ENCODE data around the gene SPATA7.

SPATA7 gene, protein sequence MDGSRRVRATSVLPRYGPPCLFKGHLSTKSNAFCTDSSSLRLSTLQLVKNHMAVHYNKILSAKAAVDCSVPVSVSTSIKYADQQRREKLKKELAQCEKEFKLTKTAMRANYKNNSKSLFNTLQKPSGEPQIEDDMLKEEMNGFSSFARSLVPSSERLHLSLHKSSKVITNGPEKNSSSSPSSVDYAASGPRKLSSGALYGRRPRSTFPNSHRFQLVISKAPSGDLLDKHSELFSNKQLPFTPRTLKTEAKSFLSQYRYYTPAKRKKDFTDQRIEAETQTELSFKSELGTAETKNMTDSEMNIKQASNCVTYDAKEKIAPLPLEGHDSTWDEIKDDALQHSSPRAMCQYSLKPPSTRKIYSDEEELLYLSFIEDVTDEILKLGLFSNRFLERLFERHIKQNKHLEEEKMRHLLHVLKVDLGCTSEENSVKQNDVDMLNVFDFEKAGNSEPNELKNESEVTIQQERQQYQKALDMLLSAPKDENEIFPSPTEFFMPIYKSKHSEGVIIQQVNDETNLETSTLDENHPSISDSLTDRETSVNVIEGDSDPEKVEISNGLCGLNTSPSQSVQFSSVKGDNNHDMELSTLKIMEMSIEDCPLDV

DNA sequence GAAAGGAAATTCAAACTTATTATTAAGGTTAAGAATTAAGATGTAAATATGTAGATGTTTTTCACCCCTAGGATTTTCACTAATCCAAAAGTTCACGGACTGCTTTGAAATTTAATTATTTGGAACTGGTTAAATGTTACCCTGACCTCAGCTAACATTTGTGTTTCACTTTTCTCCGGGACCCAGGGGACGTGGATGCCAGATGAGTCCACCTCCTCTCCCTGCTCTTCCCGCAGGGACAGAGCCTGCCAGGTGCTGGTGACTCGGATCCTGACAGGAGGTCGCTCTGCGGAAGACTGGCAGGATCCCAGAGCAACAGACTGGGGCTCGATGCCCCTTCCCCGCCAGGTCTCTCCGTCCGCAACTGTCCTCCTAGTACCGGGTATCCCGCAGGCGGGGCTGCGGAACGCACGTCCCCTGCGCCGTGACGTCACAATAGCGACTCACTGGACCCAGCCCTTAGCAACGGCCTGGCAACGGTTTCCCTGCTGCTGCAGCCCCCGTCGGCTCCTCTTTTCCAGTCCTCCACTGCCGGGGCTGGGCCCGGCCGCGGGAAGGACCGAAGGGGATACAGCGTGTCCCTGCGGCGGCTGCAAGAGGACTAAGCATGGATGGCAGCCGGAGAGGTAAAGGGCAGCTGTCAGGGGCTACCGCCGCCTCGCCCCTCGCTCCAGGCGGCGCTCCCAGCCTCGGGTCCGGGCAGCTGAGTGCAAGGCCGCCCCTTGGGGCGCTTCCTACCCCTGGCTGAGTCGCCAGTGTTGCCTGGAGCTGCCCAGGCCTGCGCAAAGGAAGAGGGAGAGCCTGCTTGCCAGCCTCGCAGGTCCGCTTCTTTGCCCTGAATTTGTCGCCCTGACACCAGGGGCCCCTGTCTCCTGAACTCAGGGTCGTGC lies at the start of gene SPATA7:
Gene SPATA7, plus strand, starts transcription at position 446 of the 890 bp plus-strand sequence. Its CDS starts 162 bp downstream, at position 608.
- H3K9me3 ChIP-seq (ENCODE audit: low read length), result no peaks in the 10 kb centered on the region
- peak within 1 kb of the TSS; percentile 97 for H2AFZ ChIP-seq (ENCODE audit: low read depth, low read length)
- H3K36me3 ChIP-seq (ENCODE audit: insufficient read depth, low read length), result no peaks in the 10 kb centered on the region
- no peaks in the 10 kb centered on the region for H3K27me3 ChIP-seq (ENCODE audit: insufficient read depth, low read length)
- H3K4me3 ChIP-seq (ENCODE audit: low read length), result peak within 1 kb of the TSS; percentile 94
- H3K4me1 ChIP-seq (ENCODE audit: insufficient read depth, low read length), result peaks cover 15% of the 10 kb centered on the region

DNA sequence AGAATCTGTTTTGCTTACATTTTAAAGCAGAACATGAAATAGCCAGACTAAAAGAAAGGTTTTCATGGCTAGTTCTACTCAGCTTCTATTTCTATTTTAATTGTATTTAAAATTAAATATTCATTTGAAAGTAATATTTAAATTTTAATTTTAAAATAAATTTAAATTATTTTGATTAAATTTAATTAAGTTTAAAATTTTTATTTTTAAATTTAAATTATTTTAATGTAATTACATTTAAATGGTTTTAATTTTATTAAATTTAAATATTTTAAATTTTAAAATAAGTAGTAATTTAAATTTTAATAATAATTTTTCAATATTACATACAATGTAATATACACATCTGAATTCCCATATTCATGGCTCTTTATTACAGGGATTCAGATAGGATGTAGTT lies 45.1 kb upstream of the SPATA7 start:
- Histone ChIP-seq H3K36me3 (ENCODE audit: insufficient read depth, low read length) (no peaks in the 10 kb centered on the region), H3K4me1 (ENCODE audit: insufficient read depth, low read length) (no peaks in the 10 kb centered on the region), H3K4me3 (ENCODE audit: low read length) (no peak overlapping the region), H3K27me3 (ENCODE audit: insufficient read depth, low read length) (no peaks in the 10 kb centered on the region), H3K9me3 (ENCODE audit: low read length) (no peaks in the 10 kb centered on the region), H2AFZ (ENCODE audit: low read depth, low read length) (no peak overlapping the region)

DNA sequence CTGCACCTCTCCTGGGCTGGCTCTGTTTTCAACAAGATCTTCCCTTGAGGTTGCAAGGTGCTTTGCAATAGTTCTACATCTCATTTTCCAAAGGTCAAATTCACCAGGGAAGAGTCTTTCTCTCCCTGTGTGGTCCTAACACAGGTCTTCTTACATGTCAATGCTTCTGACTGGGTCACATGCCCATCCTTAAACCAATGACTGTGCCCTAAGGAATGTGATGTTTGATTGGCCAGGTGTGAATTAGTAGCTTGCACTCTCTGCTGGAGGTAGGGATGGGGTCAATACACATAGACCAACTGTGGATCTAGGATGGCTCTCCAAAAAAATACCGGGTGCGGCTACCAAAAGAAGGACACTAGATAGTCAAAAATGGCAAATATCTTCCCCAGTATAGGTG lies 42.5 kb upstream of the SPATA7 start:
- Histone ChIP-seq H3K36me3 (ENCODE audit: insufficient read depth, low read length) (no peaks in the 10 kb centered on the region), H3K4me3 (ENCODE audit: low read length) (no peak overlapping the region), H3K9me3 (ENCODE audit: low read length) (no peaks in the 10 kb centered on the region), H3K4me1 (ENCODE audit: insufficient read depth, low read length) (no peaks in the 10 kb centered on the region), H2AFZ (ENCODE audit: low read depth, low read length) (no peak overlapping the region), H3K27me3 (ENCODE audit: insufficient read depth, low read length) (no peaks in the 10 kb centered on the region)

DNA sequence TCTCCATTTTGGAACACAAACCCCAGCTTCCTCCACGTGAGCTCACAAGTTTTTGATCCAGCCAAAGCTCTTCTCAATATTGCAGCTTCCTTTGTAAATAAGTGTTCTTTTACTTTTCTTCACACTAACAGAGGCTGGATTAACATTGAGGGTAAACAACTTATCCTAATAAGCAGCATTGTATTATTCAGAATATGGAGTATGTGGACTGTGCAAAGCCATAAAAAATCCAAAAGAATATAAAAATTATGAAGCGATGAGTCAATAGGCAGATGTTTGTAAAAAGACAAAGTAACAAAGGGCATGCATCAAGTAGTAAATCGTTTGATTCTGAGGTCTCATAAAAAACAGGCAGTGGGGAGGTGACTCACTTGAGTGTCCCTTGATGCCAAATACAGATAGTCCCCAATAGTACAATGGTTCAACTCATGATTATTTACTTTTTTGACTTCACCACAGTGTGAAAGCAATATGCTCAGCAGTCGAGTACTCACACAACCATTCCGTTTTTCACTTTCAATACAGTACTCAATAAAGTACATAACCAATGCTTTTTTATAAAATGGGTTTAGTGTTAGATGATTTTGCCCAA lies 39.3 kb upstream of the SPATA7 start:
- Histone ChIP-seq H3K27me3 (ENCODE audit: insufficient read depth, low read length) (no peaks in the 10 kb centered on the region), H3K36me3 (ENCODE audit: insufficient read depth, low read length) (no peaks in the 10 kb centered on the region), H2AFZ (ENCODE audit: low read depth, low read length) (no peak overlapping the region), H3K4me1 (ENCODE audit: insufficient read depth, low read length) (peaks cover 1% of the 10 kb centered on the region), H3K4me3 (ENCODE audit: low read length) (no peak overlapping the region), H3K9me3 (ENCODE audit: low read length) (no peaks in the 10 kb centered on the region)

DNA sequence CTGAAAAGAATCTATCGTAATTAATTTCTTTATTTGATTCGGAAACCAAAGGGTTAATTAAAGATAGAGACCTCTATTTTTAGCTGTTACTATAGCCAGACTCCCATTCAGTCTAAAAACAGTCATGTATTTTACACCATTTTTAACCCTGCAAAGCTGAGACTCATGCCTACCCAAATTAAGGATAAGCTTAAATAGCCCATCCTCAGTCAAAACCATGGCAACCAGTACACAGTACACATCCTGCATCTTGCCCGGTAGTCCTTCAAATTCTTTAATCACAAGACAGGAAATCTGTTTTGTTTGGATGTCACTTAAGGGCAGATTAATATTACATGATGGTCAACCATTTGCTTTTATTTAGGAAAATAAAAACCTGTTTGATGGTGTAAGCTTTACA lies 36.9 kb upstream of the SPATA7 start:
- Histone ChIP-seq H3K9me3 (ENCODE audit: low read length) (no peaks in the 10 kb centered on the region), H2AFZ (ENCODE audit: low read depth, low read length) (no peak overlapping the region), H3K4me1 (ENCODE audit: insufficient read depth, low read length) (peaks cover 11% of the 10 kb centered on the region), H3K4me3 (ENCODE audit: low read length) (no peak overlapping the region), H3K27me3 (ENCODE audit: insufficient read depth, low read length) (no peaks in the 10 kb centered on the region), H3K36me3 (ENCODE audit: insufficient read depth, low read length) (no peaks in the 10 kb centered on the region)

DNA sequence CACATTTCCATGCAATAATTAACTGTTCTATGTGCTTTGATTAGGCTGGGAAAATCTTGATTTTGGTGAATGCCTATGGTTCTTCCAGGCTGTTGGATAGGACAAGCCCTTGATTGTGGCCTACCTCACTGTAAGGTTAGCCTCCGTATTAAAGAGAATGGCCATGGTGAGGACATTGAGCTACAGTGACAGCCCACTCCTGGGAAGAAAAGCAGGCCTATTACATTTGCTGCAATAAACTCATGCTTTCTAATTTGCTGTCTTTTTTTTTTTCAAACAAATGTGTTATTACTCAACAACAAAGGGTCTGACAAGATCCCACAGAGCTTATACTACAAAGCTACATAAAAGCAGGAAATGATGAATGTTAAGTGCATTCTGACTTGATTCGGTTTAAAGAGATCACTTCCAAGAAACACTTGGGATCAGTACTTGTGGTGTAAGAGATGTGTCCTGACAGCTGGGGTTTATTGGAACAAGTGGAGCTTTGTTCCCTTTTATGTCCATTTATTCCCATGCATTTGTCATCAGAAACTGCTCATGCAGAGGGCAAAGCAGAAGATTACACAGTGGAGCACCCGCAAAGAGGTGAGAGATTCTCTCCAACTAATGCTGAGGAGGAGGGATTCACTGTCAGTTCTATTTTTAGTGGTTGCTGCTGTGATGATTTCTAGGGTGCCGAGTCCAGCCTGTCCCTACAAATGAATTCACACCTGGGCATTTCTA lies 33.3 kb upstream of the SPATA7 start:
- no peak overlapping the region for H2AFZ ChIP-seq (ENCODE audit: low read depth, low read length)
- peaks cover 11% of the 10 kb centered on the region for H3K4me1 ChIP-seq (ENCODE audit: insufficient read depth, low read length)
- no peaks in the 10 kb centered on the region for H3K27me3 ChIP-seq (ENCODE audit: insufficient read depth, low read length)
- H3K36me3 ChIP-seq (ENCODE audit: insufficient read depth, low read length), result no peaks in the 10 kb centered on the region
- no peak overlapping the region for H3K4me3 ChIP-seq (ENCODE audit: low read length)
- no peaks in the 10 kb centered on the region for H3K9me3 ChIP-seq (ENCODE audit: low read length)

DNA sequence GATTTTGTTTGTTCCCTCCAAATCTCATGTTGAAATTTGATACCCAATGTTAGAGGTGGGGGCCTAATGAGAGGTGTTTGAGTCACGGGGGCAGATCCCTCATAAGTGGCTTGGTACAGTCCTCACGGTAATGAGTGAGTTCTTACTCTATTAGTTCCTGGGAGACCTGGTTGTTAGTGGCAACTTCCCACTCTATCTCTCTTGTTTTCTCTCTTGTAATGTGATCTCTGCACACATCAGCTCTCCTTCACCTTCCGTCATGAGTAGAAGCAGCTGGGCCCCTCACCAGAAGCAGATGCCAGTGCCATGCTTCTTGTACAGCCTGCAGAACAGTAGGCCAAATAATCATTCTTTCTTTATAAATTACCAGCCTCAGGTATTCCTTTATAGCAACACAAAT lies 32.8 kb upstream of the SPATA7 start:
- H3K36me3 ChIP-seq (ENCODE audit: insufficient read depth, low read length), result no peaks in the 10 kb centered on the region
- no peak overlapping the region for H2AFZ ChIP-seq (ENCODE audit: low read depth, low read length)
- H3K4me1 ChIP-seq (ENCODE audit: insufficient read depth, low read length), result peaks cover 11% of the 10 kb centered on the region
- no peak overlapping the region for H3K4me3 ChIP-seq (ENCODE audit: low read length)
- H3K9me3 ChIP-seq (ENCODE audit: low read length), result no peaks in the 10 kb centered on the region
- no peaks in the 10 kb centered on the region for H3K27me3 ChIP-seq (ENCODE audit: insufficient read depth, low read length)

DNA sequence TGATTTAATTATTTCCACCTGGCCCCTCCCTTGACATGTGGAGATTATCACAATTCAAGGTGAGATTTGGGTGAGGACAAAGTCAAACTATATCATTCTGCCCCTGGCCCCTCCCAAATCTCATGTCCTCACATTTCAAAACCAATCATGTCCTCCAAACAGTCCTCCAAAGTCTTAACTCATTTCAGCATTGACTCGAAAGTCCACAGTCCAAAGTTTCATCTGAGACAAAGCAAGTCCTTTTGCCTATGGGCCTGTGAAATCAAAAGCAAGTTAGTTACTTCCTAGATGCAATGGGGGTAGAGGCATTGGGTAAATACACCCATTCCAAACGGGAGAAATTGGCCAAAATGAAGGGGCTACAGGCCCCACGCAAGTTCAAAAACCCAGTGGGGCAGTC lies 31.1 kb upstream of the SPATA7 start:
- no peak overlapping the region for H2AFZ ChIP-seq (ENCODE audit: low read depth, low read length)
- H3K9me3 ChIP-seq (ENCODE audit: low read length), result no peaks in the 10 kb centered on the region
- peaks cover 11% of the 10 kb centered on the region for H3K4me1 ChIP-seq (ENCODE audit: insufficient read depth, low read length)
- no peak overlapping the region for H3K4me3 ChIP-seq (ENCODE audit: low read length)
- H3K36me3 ChIP-seq (ENCODE audit: insufficient read depth, low read length), result no peaks in the 10 kb centered on the region
- H3K27me3 ChIP-seq (ENCODE audit: insufficient read depth, low read length), result no peaks in the 10 kb centered on the region

DNA sequence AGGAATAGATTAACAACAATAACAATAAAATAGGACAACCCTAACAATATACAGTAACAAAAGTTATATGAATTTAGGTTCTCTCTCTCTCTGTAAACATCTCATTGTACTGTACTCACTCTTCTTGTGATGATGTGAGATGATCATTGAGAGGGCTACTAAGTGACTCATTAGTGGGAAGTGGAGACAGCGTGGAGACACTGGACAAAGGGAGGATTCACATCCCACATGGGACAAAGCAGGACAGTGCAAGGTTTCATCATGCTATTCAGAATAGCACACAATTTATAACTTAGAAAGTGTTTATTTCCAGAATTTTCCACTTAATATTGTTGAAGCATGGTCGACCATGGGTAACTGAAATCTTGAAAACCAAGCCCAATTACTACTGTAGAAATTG lies 26.0 kb upstream of the SPATA7 start:
- H3K9me3 ChIP-seq (ENCODE audit: low read length), result no peaks in the 10 kb centered on the region

DNA sequence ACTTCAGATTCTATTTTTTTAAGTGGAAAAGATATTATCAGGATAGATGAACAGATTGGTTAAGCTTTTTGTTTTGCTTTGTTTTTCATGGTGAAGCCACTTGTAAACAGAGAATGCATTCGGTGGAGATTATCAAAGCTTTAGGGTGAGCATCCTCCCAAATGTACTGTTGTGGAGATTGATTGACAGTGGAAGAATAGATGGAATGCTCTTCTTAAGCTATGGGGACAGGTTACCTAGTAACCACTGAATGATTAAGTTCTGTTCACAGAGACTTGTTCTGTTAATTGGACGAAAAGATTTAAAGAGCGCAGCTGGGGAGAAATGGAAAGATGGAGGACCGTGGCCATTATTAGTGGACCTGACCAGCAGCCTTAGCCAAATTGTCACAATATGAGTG lies 21.8 kb upstream of the SPATA7 start:
- H3K9me3 ChIP-seq (ENCODE audit: low read length), result no peaks in the 10 kb centered on the region
- H3K4me1 ChIP-seq (ENCODE audit: insufficient read depth, low read length), result peaks cover 50% of the 10 kb centered on the region
- H3K27me3 ChIP-seq (ENCODE audit: insufficient read depth, low read length), result no peaks in the 10 kb centered on the region
- H3K4me3 ChIP-seq (ENCODE audit: low read length), result no peak overlapping the region
- H2AFZ ChIP-seq (ENCODE audit: low read depth, low read length), result no peak overlapping the region
- no peaks in the 10 kb centered on the region for H3K36me3 ChIP-seq (ENCODE audit: insufficient read depth, low read length)

More for the DNA sequence above, 26.0 kb upstream of the SPATA7 start:
- H3K27me3 ChIP-seq (ENCODE audit: insufficient read depth, low read length), result no peaks in the 10 kb centered on the region
- H3K4me1 ChIP-seq (ENCODE audit: insufficient read depth, low read length), result peaks cover 34% of the 10 kb centered on the region
- H3K36me3 ChIP-seq (ENCODE audit: insufficient read depth, low read length), result no peaks in the 10 kb centered on the region
- H3K4me3 ChIP-seq (ENCODE audit: low read length), result no peak overlapping the region
- H2AFZ ChIP-seq (ENCODE audit: low read depth, low read length), result no peak overlapping the region

DNA sequence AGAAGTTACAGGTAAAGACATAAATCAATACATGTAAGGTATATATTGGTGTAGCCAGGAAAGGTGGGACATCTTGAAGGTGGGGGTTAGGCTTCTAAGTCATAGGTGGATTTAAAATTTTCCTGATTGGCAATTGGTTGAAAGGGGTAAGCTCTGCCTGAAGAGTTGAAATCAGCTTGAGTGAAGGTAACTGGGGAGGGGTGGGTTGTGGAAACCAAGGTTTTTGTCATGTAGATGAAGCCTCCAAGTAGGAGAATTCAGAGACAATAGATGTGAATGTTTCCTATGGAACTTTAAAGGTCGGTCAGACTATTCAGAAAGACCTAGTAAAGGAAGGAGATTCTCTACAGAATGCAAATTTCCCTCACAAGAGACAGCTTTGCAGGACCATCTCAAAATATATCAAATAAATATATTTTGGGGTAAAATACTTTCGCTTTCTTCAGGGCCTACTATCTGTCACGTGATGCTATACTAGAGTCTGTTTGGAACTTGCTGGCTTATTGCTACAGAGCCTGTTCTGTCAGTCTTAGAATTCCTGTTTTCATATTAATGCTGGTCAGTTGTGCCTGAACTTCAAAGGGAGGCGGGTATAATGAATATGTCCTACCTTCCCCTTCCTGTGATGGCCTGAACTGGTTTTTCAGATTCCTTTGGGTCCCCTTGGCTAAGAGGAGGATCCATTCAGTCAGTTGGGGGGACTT lies 20.6 kb upstream of the SPATA7 start:
- Histone ChIP-seq H3K9me3 (ENCODE audit: low read length) (no peaks in the 10 kb centered on the region), H3K27me3 (ENCODE audit: insufficient read depth, low read length) (no peaks in the 10 kb centered on the region), H2AFZ (ENCODE audit: low read depth, low read length) (no peak overlapping the region), H3K4me1 (ENCODE audit: insufficient read depth, low read length) (peaks cover 50% of the 10 kb centered on the region), H3K4me3 (ENCODE audit: low read length) (peak overlapping the region; percentile 1), H3K36me3 (ENCODE audit: insufficient read depth, low read length) (no peaks in the 10 kb centered on the region)

DNA sequence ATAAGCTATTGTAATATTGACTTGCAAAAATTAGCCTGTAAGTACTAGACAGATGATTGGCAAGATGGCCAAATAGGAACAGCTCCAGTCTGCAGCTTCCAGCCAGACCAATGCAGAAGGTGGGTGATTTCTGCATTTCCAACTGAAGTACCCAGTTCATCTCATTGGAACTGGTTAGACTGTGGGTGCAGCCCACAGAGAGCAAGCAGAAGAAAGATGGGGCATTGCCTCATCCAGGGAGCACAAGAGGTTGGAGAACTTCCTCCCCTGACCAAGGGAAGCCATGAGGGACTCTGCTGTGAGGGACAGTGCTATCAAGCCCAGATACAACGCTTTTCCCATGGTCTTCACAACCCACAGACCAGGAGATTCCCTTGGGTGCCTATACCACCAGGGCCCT lies 16.0 kb upstream of the SPATA7 start:
- Histone ChIP-seq H3K9me3 (ENCODE audit: low read length) (no peaks in the 10 kb centered on the region), H3K27me3 (ENCODE audit: insufficient read depth, low read length) (no peaks in the 10 kb centered on the region), H3K36me3 (ENCODE audit: insufficient read depth, low read length) (no peaks in the 10 kb centered on the region), H3K4me1 (ENCODE audit: insufficient read depth, low read length) (peaks cover 15% of the 10 kb centered on the region), H2AFZ (ENCODE audit: low read depth, low read length) (no peak overlapping the region), H3K4me3 (ENCODE audit: low read length) (no peak overlapping the region)

Measured in neuron (in vitro differentiated cells).